ENCODE data around the gene DMD.

- TF ChIP-seq ESRRA (IDR thresholded peaks at IDR 0.05; ENCODE audit: borderline replicate concordance, low read length) (no peak), REST (IDR thresholded peaks at IDR 0.05) (no peak), EP300 (IDR thresholded peaks at IDR 0.05) (no peak), MAZ (IDR thresholded peaks at IDR 0.05; ENCODE audit: borderline replicate concordance, low read depth, low read length) (no peak), RCOR1 (IDR thresholded peaks at IDR 0.05; ENCODE audit: low read depth, low read length) (no peak), FOSL2 (IDR thresholded peaks at IDR 0.05) (no peak), FOSL2 (CRISPR knock-in tag; IDR thresholded peaks at IDR 0.05) (no peak), MAX (IDR thresholded peaks at IDR 0.05) (no peak), SMC3 (IDR thresholded peaks at IDR 0.05) (no peak), CTCF (IDR thresholded peaks at IDR 0.05) (no peak), CHD4 (IDR thresholded peaks at IDR 0.05; ENCODE audit: borderline replicate concordance) (no peak), HMGXB4 (CRISPR knock-in tag; IDR thresholded peaks at IDR 0.05; ENCODE audit: borderline replicate concordance) (no peak), POLR2A (IDR thresholded peaks at IDR 0.05; ENCODE audit: low read length) (no peak), BHLHE40 (IDR thresholded peaks at IDR 0.05; ENCODE audit: low read depth, low read length) (no peak)
Observed at GRCh38 chrX:32010948-32011347, 1200.4 kb downstream of the DMD start.

Measured in A549 (cell line).